IMR-90 (cell line): Measurements from ENCODE around the gene IDS. TPM values are rescaled to one million over a fixed set of nuclear protein-coding genes. Genes with fewer than 3 reads are reported as not detected.

Source experiments
- ATAC-seq: fragments of 200-7000 bp; cut with Tn5 transposase; 2 replicates; pipeline ENCODE4 v1.9.1; 2020; ENCODE audit warnings: low read depth, mild to moderate bottlenecking, moderate library complexity
- Bru-seq: library from RNA; stranded (reverse); fragments of 400-500 nt; gene quantifications from one replicate; lab custom pipeline; 2021; lab: Mats Ljungman, UMichigan
- BruChase-seq, 2 experiments: library from RNA; stranded (reverse); fragments of 400-500 nt; gene quantifications; one replicate each; lab custom pipeline; 2021; lab: Mats Ljungman, UMichigan
- BruUV-seq: library from RNA; stranded (reverse); fragments of 400-500 nt; replicated peaks from 2 replicates; lab custom pipeline; 2021; lab: Mats Ljungman, UMichigan
- CTCF ChIA-PET: fragments of 300-600 bp; formaldehyde crosslinking; extraction: SDS; loops from one replicate; lab custom pipeline; 2021; ENCODE audit warnings: antibody characterized with exemption; lab: Yijun Ruan, JAX
- POLR2A ChIA-PET: fragments of 300-600 bp; sonication (Branson Sonifier 250); formaldehyde crosslinking; loops from one replicate; lab custom pipeline; 2022; ENCODE audit warnings: antibody characterized with exemption; ENCODE audit not compliant: unreplicated experiment; lab: Charles Lee
- DNase-seq: peaks from one replicate; pipeline ENCODE4 v3.0.0; 2013
- H2AFZ ChIP-seq: replicated peaks from 2 replicates; pipeline ENCODE3; 2013; ENCODE audit warnings: low read length, mild to moderate bottlenecking; ENCODE audit not compliant: poor library complexity
- H2AK5ac ChIP-seq: 2 replicates; pipeline ENCODE4 v1.6.1; 2013; ENCODE audit warnings: low read depth, low read length, inconsistent platforms
- H2AK9ac ChIP-seq: replicated peaks from 2 replicates; pipeline ENCODE3; 2013; ENCODE audit warnings: mild to moderate bottlenecking, low read depth, low read length, moderate library complexity; ENCODE audit not compliant: poor library complexity
- H2BK120ac ChIP-seq: 2 replicates; pipeline ENCODE4 v1.6.1; 2013; ENCODE audit warnings: low read depth, low read length, inconsistent platforms
- H2BK15ac ChIP-seq: 3 replicates; pipeline ENCODE4 v1.6.1; 2013; ENCODE audit warnings: low read depth, low read length, inconsistent platforms
- H2BK20ac ChIP-seq: 2 replicates; pipeline ENCODE4 v1.6.1; 2013; ENCODE audit warnings: low read depth, mild to moderate bottlenecking, inconsistent platforms, low read length, moderate library complexity
- H2BK5ac ChIP-seq: 2 replicates; pipeline ENCODE4 v1.6.1; 2013; ENCODE audit warnings: mild to moderate bottlenecking, low read depth, low read length, inconsistent platforms; ENCODE audit not compliant: poor library complexity, severe bottlenecking
- H3K14ac ChIP-seq: replicated peaks from 2 replicates; pipeline ENCODE4 v1.6.1; 2013; ENCODE audit warnings: low read depth, low read length, inconsistent platforms
- H3K18ac ChIP-seq: 2 replicates; pipeline ENCODE4 v1.6.1; 2013; ENCODE audit warnings: low read depth, low read length, control low read depth
- H3K23ac ChIP-seq: 2 replicates; pipeline ENCODE4 v1.6.1; 2013; ENCODE audit warnings: low read depth, low read length, inconsistent platforms
- H3K27ac ChIP-seq: 2 replicates; pipeline ENCODE4 v1.5.1; 2013; ENCODE audit warnings: mild to moderate bottlenecking, control low read depth, low read length; ENCODE audit not compliant: insufficient read depth
- H3K27me3 ChIP-seq: 2 replicates; pipeline ENCODE4 v1.6.1; 2013; ENCODE audit warnings: low read length; ENCODE audit not compliant: control insufficient read depth, insufficient read depth
- H3K36me3 ChIP-seq: 2 replicates; pipeline ENCODE4 v1.6.1; 2013; ENCODE audit warnings: low read length, mixed read lengths; ENCODE audit not compliant: control insufficient read depth, insufficient read depth
- H3K4ac ChIP-seq: 2 replicates; pipeline ENCODE4 v1.6.1; 2013; ENCODE audit warnings: low read depth, low read length, inconsistent platforms
- H3K4me1 ChIP-seq: 2 replicates; pipeline ENCODE4 v1.6.1; 2013; ENCODE audit warnings: low read length, mixed read lengths; ENCODE audit not compliant: control insufficient read depth, insufficient read depth
- H3K4me2 ChIP-seq: 2 replicates; pipeline ENCODE4 v1.6.1; 2013; ENCODE audit warnings: low read depth, mild to moderate bottlenecking, control low read depth, low read length, moderate library complexity
- H3K4me3 ChIP-seq: 2 replicates; pipeline ENCODE4 v1.5.1; 2013; ENCODE audit warnings: low read depth, mild to moderate bottlenecking, control low read depth, low read length, moderate library complexity; ENCODE audit not compliant: insufficient read depth
- H3K56ac ChIP-seq: 2 replicates; pipeline ENCODE4 v1.6.1; 2013; ENCODE audit warnings: low read length, inconsistent platforms; ENCODE audit not compliant: insufficient read depth; ENCODE audit errors: extremely low read depth
- H3K79me1 ChIP-seq, 2 experiments: 2 replicates each; pipeline ENCODE4 v1.6.1; 2013; ENCODE audit warnings: low read length in 2 of 2, inconsistent platforms in 1 of 2, low read depth in 1 of 2
- H3K9ac ChIP-seq: 2 replicates; pipeline ENCODE4 v1.6.1; 2013; ENCODE audit warnings: low read depth, low read length, control low read depth
- H3K9me1 ChIP-seq: 2 replicates; pipeline ENCODE4 v1.6.1; 2013; ENCODE audit warnings: low read length, inconsistent platforms; ENCODE audit not compliant: insufficient read depth
- H3K9me3 ChIP-seq: 2 replicates; pipeline ENCODE4 v1.6.1; 2013; ENCODE audit warnings: low read length; ENCODE audit not compliant: control insufficient read depth, insufficient read depth
- H4K20me1 ChIP-seq: 2 replicates; pipeline ENCODE4 v1.6.1; 2013; ENCODE audit warnings: low read length, inconsistent platforms; ENCODE audit not compliant: insufficient read depth
- H4K5ac ChIP-seq: 2 replicates; pipeline ENCODE4 v1.6.1; 2013; ENCODE audit warnings: mild to moderate bottlenecking, low read depth, low read length, control low read depth
- H4K8ac ChIP-seq, 2 experiments: 2 replicates each; pipeline ENCODE4 v1.6.1; 2013; ENCODE audit warnings: low read depth in 2 of 2, low read length in 2 of 2, control low read depth in 1 of 2, inconsistent platforms in 1 of 2
- H4K91ac ChIP-seq: 2 replicates; pipeline ENCODE4 v1.6.1; 2013; ENCODE audit warnings: low read depth, low read length, inconsistent platforms; ENCODE audit not compliant: insufficient read depth
- MAZ ChIP-seq: IDR thresholded peaks from 2 replicates; pipeline ENCODE4 v1.6.1; 2012; ENCODE audit warnings: low read depth, mild to moderate bottlenecking, low read length, improper control_type of control experiment, moderate library complexity, borderline replicate concordance
- MXI1 ChIP-seq: IDR thresholded peaks from 2 replicates; pipeline ENCODE4 v1.6.1; 2012; ENCODE audit warnings: low read depth, mild to moderate bottlenecking, low read length, moderate library complexity, borderline replicate concordance
- POLR2A ChIP-seq: IDR thresholded peaks from 2 replicates; pipeline ENCODE4 v1.6.1; 2012; ENCODE audit warnings: mild to moderate bottlenecking, low read depth, low read length
- WGBS, 2 experiments: methylation state at CpG; one replicate each; pipeline versions ENCODE4 v1.1.5 to v1.1.7; 2013; ENCODE audit warnings: missing lambda C conversion rate in 2 of 2; ENCODE audit not compliant: insufficient read length in 1 of 2; ENCODE audit errors: extremely low coverage in 2 of 2; 5-methylcytosine and 5-hydroxymethylcytosine counted together
- dilution Hi-C: fragments of 300-500 bp; cut with HindIII; formaldehyde crosslinking; loops from one replicate; pipeline ENCODE4 v1.14.3; 2018; ENCODE audit warnings: low sequenced_read_pairs; ENCODE audit not compliant: unreplicated experiment
- in situ Hi-C: fragments of 300-500 bp; cut with MboI; formaldehyde crosslinking; loops from 3 replicates; pipeline ENCODE4 v1.14.3; 2019; ENCODE audit warnings: low sequenced_read_pairs, inconsistent platforms, mixed read lengths
- intact Hi-C: fragments of 100-400 bp; cut with micrococcal nuclease; formaldehyde crosslinking; loops from 2 replicates; pipeline ENCODE4 v1.10.0; 2022
- long read RNA-seq: library from polyadenylated mRNA; unstranded; transcript quantifications from one replicate; pipeline ENCODE4 v2.0.0, GENCODE V29; 2021; ENCODE audit not compliant: unreplicated experiment
- polyA plus RNA-seq, 3 experiments: library from polyadenylated mRNA; depleted of rRNA; stranded (reverse); fragments of >200 nt; gene quantifications; 2 replicates each; pipeline ENCODE4 v1.2.3, GENCODE V29; 2012; ENCODE audit warnings: low replicate concordance in 1 of 3
- total RNA-seq: library from RNA; depleted of rRNA; stranded (reverse); fragments of >200 nt; gene quantifications from 2 replicates; pipeline ENCODE4 v1.2.3, GENCODE V29; 2012; rRNA removed

IDS gene, protein sequence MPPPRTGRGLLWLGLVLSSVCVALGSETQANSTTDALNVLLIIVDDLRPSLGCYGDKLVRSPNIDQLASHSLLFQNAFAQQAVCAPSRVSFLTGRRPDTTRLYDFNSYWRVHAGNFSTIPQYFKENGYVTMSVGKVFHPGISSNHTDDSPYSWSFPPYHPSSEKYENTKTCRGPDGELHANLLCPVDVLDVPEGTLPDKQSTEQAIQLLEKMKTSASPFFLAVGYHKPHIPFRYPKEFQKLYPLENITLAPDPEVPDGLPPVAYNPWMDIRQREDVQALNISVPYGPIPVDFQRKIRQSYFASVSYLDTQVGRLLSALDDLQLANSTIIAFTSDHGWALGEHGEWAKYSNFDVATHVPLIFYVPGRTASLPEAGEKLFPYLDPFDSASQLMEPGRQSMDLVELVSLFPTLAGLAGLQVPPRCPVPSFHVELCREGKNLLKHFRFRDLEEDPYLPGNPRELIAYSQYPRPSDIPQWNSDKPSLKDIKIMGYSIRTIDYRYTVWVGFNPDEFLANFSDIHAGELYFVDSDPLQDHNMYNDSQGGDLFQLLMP
- total RNA-seq (22.8 and 26.3 TPM in 2 replicates), polyA plus RNA-seq (2012; rRNA removed) (56.9 and 62.7 TPM in 2 replicates), Bru-seq, nascent RNA (percentile 80 among the genes with signal in this experiment), BruChase-seq, experiment 1, labeled RNA remaining after a 6-hour chase (percentile 97 among the genes with signal in this experiment), BruChase-seq, experiment 2, labeled RNA remaining after a 2-hour chase (percentile 96 among the genes with signal in this experiment)
- polyA plus RNA-seq (2012; cell fraction: cytosol; rRNA removed), result 46.3 and 52.4 TPM in 2 replicates
- polyA plus RNA-seq (2012; cell fraction: nucleus; rRNA removed; ENCODE audit: low replicate concordance), result 64.6 and 81.5 TPM in 2 replicates
- long read RNA-seq, full-length matches to known transcripts, result 18 of 32 reads
- long read RNA-seq, partial matches to known transcripts, result 2 of 32 reads
- long read RNA-seq, other reads (novel, unspliced or antisense), result 12 of 32 reads

DNA sequence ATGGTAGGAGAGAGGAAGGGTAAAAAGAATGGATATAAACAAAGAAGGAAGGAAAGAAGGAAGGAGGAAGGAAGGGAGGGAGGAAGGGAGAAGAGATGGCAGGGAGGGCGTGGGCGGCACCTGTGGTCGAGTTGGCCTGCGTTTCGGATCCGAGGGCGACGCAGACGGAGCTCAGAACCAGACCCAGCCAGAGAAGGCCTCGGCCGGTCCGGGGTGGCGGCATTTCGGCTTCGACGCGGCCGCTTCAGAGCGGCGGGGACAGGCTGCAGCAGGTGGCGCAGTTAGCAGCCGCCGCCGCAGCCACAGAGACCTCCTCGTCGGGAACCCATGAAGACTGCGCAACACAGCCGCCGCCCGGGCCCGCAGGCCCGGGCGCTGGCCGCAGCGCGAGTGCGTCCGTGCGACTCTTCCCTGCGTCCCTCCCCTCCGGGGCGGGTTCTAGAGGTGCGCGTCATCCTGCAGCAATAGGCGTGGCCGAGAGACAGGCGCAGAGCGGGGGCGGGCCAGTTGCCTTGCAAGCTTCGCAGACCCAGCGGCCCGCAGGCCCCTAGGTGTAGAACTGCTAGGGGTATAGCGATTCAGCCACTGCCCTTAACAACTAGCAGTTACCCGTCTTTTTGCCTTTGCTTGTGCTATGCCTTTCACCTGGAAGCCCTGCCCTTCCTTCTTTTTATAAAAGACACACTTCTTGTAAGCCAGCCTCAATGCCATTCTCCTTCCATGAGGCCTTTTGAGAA is at the start of gene IDS:
TSS of gene IDS (minus strand) at position 392 of the 737 bp plus-strand sequence. CDS start at position 223, 169 bp downstream.
- ChIA-PET POLR2A (no interaction called here), CTCF (interaction anchor here (0.5 to 1.5 kb wide), 2 partner anchors 8 to 104 kb away, joined by 4 to 5 read pairs; no protein-coding TSS in a partner anchor)
- Histone ChIP-seq H3K18ac (no peak within 1 kb of the TSS), H3K9me3 (no peaks in the 10 kb centered on the region), H4K5ac (peak within 1 kb of the TSS; percentile 69; the same call in 1 of the 2 replicates), H3K4me1 (peaks cover 3% of the 10 kb centered on the region), H3K56ac (peak within 1 kb of the TSS; percentile 16; the same call in 1 of the 2 replicates), H2AK5ac (peak within 1 kb of the TSS; percentile 38), H3K4ac (peak within 1 kb of the TSS; percentile 85), H3K4me3 (peak within 1 kb of the TSS; percentile 80), H2BK120ac (no peak within 1 kb of the TSS; the same call in 1 of the 2 replicates), H2BK15ac (no peak within 1 kb of the TSS), H3K9me1 (peaks cover 3% of the 10 kb centered on the region; the same call in 1 of the 2 replicates), H2AK9ac (peak within 1 kb of the TSS; percentile 91), H3K14ac (peak within 1 kb of the TSS; percentile 54), H4K20me1 (no peaks in the 10 kb centered on the region), H3K4me2 (peak within 1 kb of the TSS; percentile 85), H3K27me3 (peaks cover 8% of the 10 kb centered on the region), H3K23ac (peak within 1 kb of the TSS; percentile 52; the same call in 1 of the 2 replicates), H3K9ac (peak within 1 kb of the TSS; percentile 90), H2BK5ac (peak within 1 kb of the TSS; percentile 76), H4K91ac (peak within 1 kb of the TSS; percentile 61), H3K79me1 (peaks cover 7 to 14% of the 10 kb centered on the region in 2 experiments; a peak in 3 of 4 replicates), H2BK20ac (0 out of 2 replicates have a peak within 1 kb of the TSS, but pooled peaks have one; percentile 57), H2AFZ (peak within 1 kb of the TSS; percentile 90), H3K36me3 (peaks cover 7% of the 10 kb centered on the region; the same call in 1 of the 2 replicates), H3K27ac (peak within 1 kb of the TSS; percentile 72), H4K8ac (peak within 1 kb of the TSS; percentile 77 to 81; a peak in 2 of 4 replicates)
- intact Hi-C loops, result no loop called here
- peak; percentile 68; the same call in 1 of the 2 replicates for TF ChIP-seq MAZ
- peak; percentile 96 for TF ChIP-seq POLR2A
- no peak; the same call in 1 of the 2 replicates for TF ChIP-seq MXI1
- dilution Hi-C loops, result no loop called here
- peak; percentile 97 for ATAC-seq
- in situ Hi-C loops, result loop anchor here (25.0 kb wide), 1 partner anchor 1232 kb away; no protein-coding TSS in a partner anchor
- 30% methylated on average over 39 of the region's 54 CpGs; no CpG with 5 or more reads in 1 of the 2 experiments for WGBS, 2 experiments
- BruUV-seq, result no TSS peak
- peak; percentile 83 for DNase-seq
